ENCODE data around the gene IL1RL1.

The IL1RL1 gene

GRCh38 chr2:102310964-102311640 is at the start of gene IL1RL1:
TSS of gene IL1RL1 (plus strand) at chr2:102311563. CDS start at chr2:102338265, 26,702 bp downstream.
- DNase-seq: no peak

- DNase-seq: no peak
Measured at GRCh38 chr2:102262216-102263129, 48.9 kb upstream of the IL1RL1 start.

GRCh38 chr2:102264952-102265351 is 46.4 kb upstream of the IL1RL1 start:
- DNase-seq: no peak

- no peak for DNase-seq
Measured at GRCh38 chr2:102266204-102266603, 45.2 kb upstream of the IL1RL1 start.

GRCh38 chr2:102267774-102268173 is 43.6 kb upstream of the IL1RL1 start:
- no peak for DNase-seq

GRCh38 chr2:102268510-102269199 is 42.7 kb upstream of the IL1RL1 start:
- DNase-seq: no peak

- DNase-seq: no peak
Measured at GRCh38 chr2:102269200-102269524, 42.2 kb upstream of the IL1RL1 start.

- no peak for DNase-seq
Measured at GRCh38 chr2:102271844-102272243, 39.5 kb upstream of the IL1RL1 start.

GRCh38 chr2:102273619-102274211 is 37.6 kb upstream of the IL1RL1 start:
- DNase-seq: no peak

GRCh38 chr2:102276549-102277201 is 34.7 kb upstream of the IL1RL1 start:
- no peak for DNase-seq

- DNase-seq: no peak
Measured at GRCh38 chr2:102277202-102277700, 34.1 kb upstream of the IL1RL1 start.

- no peak for DNase-seq
Measured at GRCh38 chr2:102278720-102279390, 32.5 kb upstream of the IL1RL1 start.

GRCh38 chr2:102279391-102279735 is 32.0 kb upstream of the IL1RL1 start:
- no peak for DNase-seq

GRCh38 chr2:102282678-102283091 is 28.7 kb upstream of the IL1RL1 start:
- DNase-seq: no peak

- DNase-seq: no peak
Measured at GRCh38 chr2:102283996-102284395, 27.4 kb upstream of the IL1RL1 start.

GRCh38 chr2:102284611-102285010 is 26.8 kb upstream of the IL1RL1 start:
- DNase-seq: no peak

- DNase-seq: no peak
Measured at GRCh38 chr2:102285368-102285767, 26.0 kb upstream of the IL1RL1 start.

- no peak for DNase-seq
Measured at GRCh38 chr2:102286041-102286440, 25.3 kb upstream of the IL1RL1 start.

GRCh38 chr2:102289129-102289528 is 22.2 kb upstream of the IL1RL1 start:
- no peak for DNase-seq

GRCh38 chr2:102290594-102290993 is 20.8 kb upstream of the IL1RL1 start:
- DNase-seq: no peak

GRCh38 chr2:102291319-102292075 is 19.9 kb upstream of the IL1RL1 start:
- DNase-seq: no peak
